Mammary epithelial cell (primary cell): ENCODE measurements around the gene NR2F1-AS1.

Experiments
- EZH2 ChIP-seq: IDR thresholded peaks from 2 replicates; pipeline ENCODE4 v1.6.1; 2012; ENCODE audit warnings: low read length, inconsistent platforms, borderline replicate concordance
- TF ChIP-seq, protein P1 (sequence below), 2 donors: IDR thresholded peaks in 1 of 2; conservative IDR thresholded peaks in 1 of 2; 2 replicates each; pipeline ENCODE4 v1.5.1; 2011 to 2012; ENCODE audit warnings: inconsistent platforms in 2 of 2, low read length in 2 of 2, mild to moderate bottlenecking in 2 of 2, control low read depth in 1 of 2, low read depth in 1 of 2; ENCODE audit not compliant: insufficient read depth in 1 of 2; ENCODE audit errors: extremely low read depth in 1 of 2

DNA sequence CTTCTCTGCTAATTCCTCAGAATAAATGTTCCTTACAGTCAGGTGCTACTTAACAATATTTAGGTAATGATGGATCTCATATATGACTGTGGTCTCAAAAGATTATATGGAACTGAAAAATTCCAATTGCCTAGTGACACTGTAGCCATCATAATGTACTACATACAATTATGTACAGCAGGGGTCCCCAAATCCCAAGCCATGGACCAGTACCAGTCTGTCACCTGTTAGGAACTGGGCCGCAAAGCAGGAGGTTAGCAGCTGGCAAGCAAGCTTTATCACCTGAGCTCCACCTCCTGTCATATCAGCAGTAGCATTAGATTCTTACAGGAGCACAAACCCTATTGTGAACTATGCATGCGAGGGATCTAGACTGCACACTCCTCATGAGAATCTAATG, 69.6 kb downstream of the NR2F1-AS1 start:
- TF ChIP-seq, protein P1, sequence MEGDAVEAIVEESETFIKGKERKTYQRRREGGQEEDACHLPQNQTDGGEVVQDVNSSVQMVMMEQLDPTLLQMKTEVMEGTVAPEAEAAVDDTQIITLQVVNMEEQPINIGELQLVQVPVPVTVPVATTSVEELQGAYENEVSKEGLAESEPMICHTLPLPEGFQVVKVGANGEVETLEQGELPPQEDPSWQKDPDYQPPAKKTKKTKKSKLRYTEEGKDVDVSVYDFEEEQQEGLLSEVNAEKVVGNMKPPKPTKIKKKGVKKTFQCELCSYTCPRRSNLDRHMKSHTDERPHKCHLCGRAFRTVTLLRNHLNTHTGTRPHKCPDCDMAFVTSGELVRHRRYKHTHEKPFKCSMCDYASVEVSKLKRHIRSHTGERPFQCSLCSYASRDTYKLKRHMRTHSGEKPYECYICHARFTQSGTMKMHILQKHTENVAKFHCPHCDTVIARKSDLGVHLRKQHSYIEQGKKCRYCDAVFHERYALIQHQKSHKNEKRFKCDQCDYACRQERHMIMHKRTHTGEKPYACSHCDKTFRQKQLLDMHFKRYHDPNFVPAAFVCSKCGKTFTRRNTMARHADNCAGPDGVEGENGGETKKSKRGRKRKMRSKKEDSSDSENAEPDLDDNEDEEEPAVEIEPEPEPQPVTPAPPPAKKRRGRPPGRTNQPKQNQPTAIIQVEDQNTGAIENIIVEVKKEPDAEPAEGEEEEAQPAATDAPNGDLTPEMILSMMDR (conservative IDR thresholded peaks at IDR 0.05 in 1 of 2, IDR thresholded peaks at IDR 0.05 in 1 of 2; ENCODE audit: extremely low read depth in 1 of 2, insufficient read depth in 1 of 2, low read depth in 1 of 2, low read length in 2 of 2), result no peak
- no peak for TF ChIP-seq EZH2
